Measurements from ENCODE around the gene RFXANK.

DNA sequence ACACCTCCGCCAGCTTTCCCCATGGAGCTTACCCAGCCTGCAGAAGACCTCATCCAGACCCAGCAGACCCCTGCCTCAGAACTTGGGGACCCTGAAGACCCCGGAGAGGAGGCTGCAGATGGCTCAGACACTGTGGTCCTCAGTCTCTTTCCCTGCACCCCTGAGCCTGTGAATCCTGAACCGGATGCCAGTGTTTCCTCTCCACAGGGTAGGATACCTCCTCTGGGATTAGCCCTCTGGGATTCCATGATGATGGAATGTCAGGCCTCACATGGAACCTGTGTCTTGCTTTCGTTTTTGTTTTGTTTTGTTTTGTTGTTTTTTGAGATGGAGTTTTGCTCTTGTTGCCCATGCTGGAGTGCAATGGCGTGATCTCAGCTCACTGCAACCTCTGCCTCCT is 1.9 kb downstream of the RFXANK start:
- TF ChIP-seq, protein P1, sequence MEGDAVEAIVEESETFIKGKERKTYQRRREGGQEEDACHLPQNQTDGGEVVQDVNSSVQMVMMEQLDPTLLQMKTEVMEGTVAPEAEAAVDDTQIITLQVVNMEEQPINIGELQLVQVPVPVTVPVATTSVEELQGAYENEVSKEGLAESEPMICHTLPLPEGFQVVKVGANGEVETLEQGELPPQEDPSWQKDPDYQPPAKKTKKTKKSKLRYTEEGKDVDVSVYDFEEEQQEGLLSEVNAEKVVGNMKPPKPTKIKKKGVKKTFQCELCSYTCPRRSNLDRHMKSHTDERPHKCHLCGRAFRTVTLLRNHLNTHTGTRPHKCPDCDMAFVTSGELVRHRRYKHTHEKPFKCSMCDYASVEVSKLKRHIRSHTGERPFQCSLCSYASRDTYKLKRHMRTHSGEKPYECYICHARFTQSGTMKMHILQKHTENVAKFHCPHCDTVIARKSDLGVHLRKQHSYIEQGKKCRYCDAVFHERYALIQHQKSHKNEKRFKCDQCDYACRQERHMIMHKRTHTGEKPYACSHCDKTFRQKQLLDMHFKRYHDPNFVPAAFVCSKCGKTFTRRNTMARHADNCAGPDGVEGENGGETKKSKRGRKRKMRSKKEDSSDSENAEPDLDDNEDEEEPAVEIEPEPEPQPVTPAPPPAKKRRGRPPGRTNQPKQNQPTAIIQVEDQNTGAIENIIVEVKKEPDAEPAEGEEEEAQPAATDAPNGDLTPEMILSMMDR (IDR thresholded peaks at IDR 0.05; ENCODE audit: poor library complexity) = no peak
- TF ChIP-seq EZH2 (IDR thresholded peaks at IDR 0.05; ENCODE audit: borderline replicate concordance) = no peak
- TF ChIP-seq EZH2phosphoT487 (IDR thresholded peaks at IDR 0.05; ENCODE audit: low read depth, severe bottlenecking, unreplicated experiment) = no peak
